Heart left ventricle (tissue), 16 donors: ENCODE data around the gene GBX2. TPM values are rescaled to one million over a fixed set of nuclear protein-coding genes. Genes with fewer than 3 reads are reported as not detected.

Source experiments
- ATAC-seq, 4 donors: fragments of 200-7000 bp; cut with Tn5 transposase; one replicate each; pipeline ENCODE4 v1.9.1; 2020 to 2022; ENCODE audit warnings: moderate library complexity in 4 of 4, mild to moderate bottlenecking in 3 of 4, moderate number of reproducible peaks in 1 of 4
- DNase-seq, 5 donors: peaks; one replicate each; pipeline ENCODE4 v3.0.0-alpha.2; 2020
- H3K27ac ChIP-seq, 12 donors: fragments of 200-600 bp; sonication (generic) in 4 of 12; one replicate each; pipeline versions ENCODE4 v1.5.0 to v1.8.0; 2016 to 2022; ENCODE audit warnings: mild to moderate bottlenecking in 2 of 12
- H3K27me3 ChIP-seq, 9 donors: fragments of 200-600 bp; sonication (generic) in 2 of 9; one replicate each; pipeline versions ENCODE4 v1.5.1 to v1.8.0; 2016 to 2022; ENCODE audit warnings: mild to moderate bottlenecking in 3 of 9
- H3K36me3 ChIP-seq, 9 donors: fragments of 200-600 bp; sonication (generic) in 2 of 9; one replicate each; pipeline versions ENCODE4 v1.5.0 to v1.8.0; 2018 to 2022; ENCODE audit warnings: mild to moderate bottlenecking in 2 of 9
- H3K4me1 ChIP-seq, 12 donors: fragments of 200-600 bp; sonication (generic) in 4 of 12; one replicate each; pipeline versions ENCODE4 v1.5.0 to v1.8.0; 2016 to 2022; ENCODE audit warnings: mild to moderate bottlenecking in 3 of 12
- H3K4me3 ChIP-seq, 12 donors: fragments of 200-600 bp; sonication (generic) in 4 of 12; one replicate each; pipeline versions ENCODE4 v1.5.0 to v1.8.0; 2017 to 2022; ENCODE audit warnings: mild to moderate bottlenecking in 9 of 12, moderate library complexity in 4 of 12
- H3K9me3 ChIP-seq, 12 donors: fragments of 200-600 bp; sonication (generic) in 4 of 12; one replicate each; pipeline versions ENCODE4 v1.5.0 to v1.8.0; 2016 to 2022; ENCODE audit warnings: mild to moderate bottlenecking in 1 of 12
- CTCF ChIP-seq, 12 donors: fragments of 200-600 bp; sonication (generic) in 4 of 12; IDR thresholded peaks; one replicate each; pipeline versions ENCODE4 v1.5.0 to v1.8.0; 2018 to 2022; ENCODE audit warnings: antibody characterized with exemption in 12 of 12, mild to moderate bottlenecking in 5 of 12
- POLR2A ChIP-seq, 2 donors: fragments of 450-650 bp; IDR thresholded peaks; one replicate each; pipeline ENCODE4 v1.6.1; 2017; ENCODE audit warnings: antibody characterized with exemption in 2 of 2, mild to moderate bottlenecking in 2 of 2, moderate library complexity in 2 of 2
- WGBS, 4 donors: extraction: QIAGEN DNeasy Blood & Tissue Kit in 2 of 4; methylation state at CpG; one replicate each; pipeline versions ENCODE4 v1.1.5 to v1.1.7; 2013 to 2018; 5-methylcytosine and 5-hydroxymethylcytosine counted together
- intact Hi-C, 10 donors: fragments of 100-400 bp; cut with DNase I; formaldehyde crosslinking; loops; one replicate each; pipeline versions ENCODE4 v1.11.1 to v1.14.2; 2022
- polyA plus RNA-seq, 2 donors: library from polyadenylated mRNA; stranded (reverse); fragments of 200-250 nt; gene quantifications; one replicate each; pipeline ENCODE4 v1.2.3, GENCODE V29; 2013
- total RNA-seq, 9 donors: library from RNA; depleted of rRNA in 2 of 9; stranded (reverse); fragments of >200 nt in 2 of 9; fragmentation: NEBNext Ultra II Directional in 3 of 9; extraction: Animal tissue kit (Norgen Biotek cat#: 25700) in 3 of 9; gene quantifications; one replicate each; pipeline versions ENCODE4 v1.1.0 to v1.2.4, GENCODE V29; 2016 to 2023
- donor health status: ischemic (EF 13 %, LVEDD 7.1; RV severe dilation, severe dysfunction).
- donor health status: healthy with polysubstance abuse.
- donor health status: DM: no; HTN: yes; CAD: no.
- donor health status: DM: no; HTN: no; CAD: no.
- donor health status: ischemic (EF 25% LVEDD 6.9; RV normal size, moderate dysfunction).
- donor health status: ischemic (EF 25% LVEDD 5.7; RV mildly dilated, moderate dysfunction).
- donor health status: healthy.
- donor health status: DM: yes; HTN: yes; CAD: no.
- donor health status: ischemic (EF 35%, LVEDD 5.7; RV mildly dilated, moderate dysfunction).
- donor health status: nonischemic (EF 11% LVEDD 7.7; RV severe dilation, severe dysfunction).
- donor health status: DM: yes; HTN: yes; CAD: no.
- donor health status: PGD.
- donor health status: ischemic (EF 29% LVEDD 5.4; RV normal size, mild dysfunction).
- donor health status: nonischemic (EF 23%, LVEDD 6.1; RV moderate dilation, normal function).

Gene GBX2
- total and polyA plus RNA-seq, 11 donors, result 0.15 to 0.55 (median 0.17) TPM; not detected in 8

GRCh38 chr2:236195726-236196125 is 27.5 kb upstream of the GBX2 start:
- ATAC-seq, result no peak
- no peak overlapping the region for H3K4me3 ChIP-seq
- H3K36me3 ChIP-seq, result peaks cover 0 to 12% (median 0%) of the 10 kb centered on the region in 9 donors
- WGBS, 4 donors, result 84 to 97% (median 90%) methylated on average over 12 of the region's 12 CpGs
- intact Hi-C loops, result no loop called here
- H3K4me1 ChIP-seq, result no peaks in the 10 kb centered on the region
- no peak overlapping the region for H3K27ac ChIP-seq
- no peaks in the 10 kb centered on the region for H3K27me3 ChIP-seq
- DNase-seq, result no peak
- no peak for TF ChIP-seq POLR2A (IDR thresholded peaks at IDR 0.05)
- TF ChIP-seq CTCF (IDR thresholded peaks at IDR 0.05), result no peak
- H3K9me3 ChIP-seq, result peaks cover 0 to 3% (median 0%) of the 10 kb centered on the region in 12 donors

- Histone ChIP-seq H3K36me3 (peaks cover 0 to 12% (median 0%) of the 10 kb centered on the region in 9 donors), H3K9me3 (peaks cover 0 to 3% (median 0%) of the 10 kb centered on the region in 12 donors), H3K4me3 (no peak overlapping the region), H3K27ac (no peak overlapping the region), H3K4me1 (no peaks in the 10 kb centered on the region), H3K27me3 (no peaks in the 10 kb centered on the region)
- TF ChIP-seq CTCF (IDR thresholded peaks at IDR 0.05) (no peak), POLR2A (IDR thresholded peaks at IDR 0.05) (no peak)
- WGBS, 4 donors, result 87 to 94% (median 89%) methylated on average over 12 of the region's 12 CpGs
- ATAC-seq (no peak), DNase-seq (no peak)
- intact Hi-C loops, result no loop called here
These were observed 26.6 kb upstream of the GBX2 start for GRCh38 chr2:236194786-236195185.

GRCh38 chr2:236193026-236193425 is 24.8 kb upstream of the GBX2 start:
- no peaks in the 10 kb centered on the region for H3K9me3 ChIP-seq
- intact Hi-C loops, result no loop called here
- no peak for TF ChIP-seq POLR2A (IDR thresholded peaks at IDR 0.05)
- TF ChIP-seq CTCF (IDR thresholded peaks at IDR 0.05), result no peak
- 76 to 87% (median 81%) methylated on average over 10 of the region's 10 CpGs for WGBS, 4 donors
- H3K4me1 ChIP-seq, result no peaks in the 10 kb centered on the region
- H3K27ac ChIP-seq, result no peak overlapping the region
- ATAC-seq, result peak in 1 of 4 donors; percentile 27
- no peaks in the 10 kb centered on the region for H3K27me3 ChIP-seq
- DNase-seq, result no peak
- H3K4me3 ChIP-seq, result no peak overlapping the region
- H3K36me3 ChIP-seq, result peaks cover 0 to 12% (median 0%) of the 10 kb centered on the region in 9 donors

GRCh38 chr2:236190674-236191073 is 22.5 kb upstream of the GBX2 start:
- ATAC-seq (no peak), DNase-seq (no peak)
- Histone ChIP-seq H3K4me3 (no peak overlapping the region), H3K36me3 (peaks cover 0 to 12% (median 0%) of the 10 kb centered on the region in 9 donors), H3K4me1 (no peaks in the 10 kb centered on the region), H3K27ac (no peak overlapping the region), H3K27me3 (no peaks in the 10 kb centered on the region), H3K9me3 (no peaks in the 10 kb centered on the region)
- intact Hi-C loops, result no loop called here
- TF ChIP-seq POLR2A (IDR thresholded peaks at IDR 0.05) (no peak), CTCF (IDR thresholded peaks at IDR 0.05) (no peak)
- 89 to 97% (median 93%) methylated on average over 2 of the region's 2 CpGs for WGBS, 4 donors
